OCI-LY7 (cell line): Measurements from ENCODE around the gene AP1S3. TPM values are rescaled to one million over a fixed set of nuclear protein-coding genes. Genes with fewer than 3 reads are reported as not detected.

Experiments
- BruUV-seq: library from RNA; stranded (reverse); fragments of 400-500 nt; replicated peaks from 2 replicates; lab custom pipeline; 2021; lab: Mats Ljungman, UMichigan
- CTCF ChIA-PET: fragments of 300-600 bp; sonication (Branson Sonifier 250); formaldehyde crosslinking; loops from one replicate; lab custom pipeline; 2022; ENCODE audit warnings: antibody characterized with exemption; ENCODE audit not compliant: unreplicated experiment; lab: Charles Lee
- POLR2A ChIA-PET: fragments of 300-600 bp; sonication (Branson Sonifier 250); formaldehyde crosslinking; loops from one replicate; lab custom pipeline; 2022; ENCODE audit warnings: antibody characterized with exemption; lab: Charles Lee
- DNase-seq: peaks from one replicate; pipeline ENCODE4 v3.0.0-alpha.2; 2015; ENCODE audit warnings: low spot score
- H2AFZ ChIP-seq: fragments of 200-600 bp; sonication (generic), shearing (Covaris generic); 2 replicates; pipeline ENCODE4 v1.6.1; 2014; ENCODE audit warnings: mild to moderate bottlenecking, antibody characterized with exemption, low read length, moderate library complexity
- H3K27ac ChIP-seq: fragments of 200-600 bp; sonication (generic); 2 replicates; pipeline ENCODE4 v1.5.1; 2014; ENCODE audit warnings: mixed run types, low read depth, mild to moderate bottlenecking, moderate library complexity, low read length, inconsistent platforms; ENCODE audit not compliant: poor library complexity, severe bottlenecking
- H3K36me3 ChIP-seq: fragments of 200-600 bp; sonication (generic); 2 replicates; pipeline ENCODE4 v1.6.1; 2014; ENCODE audit warnings: mild to moderate bottlenecking, antibody characterized with exemption, low read length, moderate library complexity, mixed read lengths; ENCODE audit not compliant: insufficient read depth
- H3K4me1 ChIP-seq: fragments of 200-600 bp; sonication (generic); 2 replicates; pipeline ENCODE4 v1.5.1; 2014; ENCODE audit warnings: mild to moderate bottlenecking, low read length; ENCODE audit not compliant: insufficient read depth, poor library complexity, severe bottlenecking
- H3K4me2 ChIP-seq: fragments of 200-600 bp; sonication (generic); 2 replicates; pipeline ENCODE4 v1.6.1; 2014; ENCODE audit warnings: mild to moderate bottlenecking, low read length
- H3K4me3 ChIP-seq: fragments of 200-600 bp; sonication (generic); 2 replicates; pipeline ENCODE4 v1.5.1; 2014; ENCODE audit warnings: mild to moderate bottlenecking, low read depth, low read length; ENCODE audit not compliant: poor library complexity, severe bottlenecking
- H3K79me2 ChIP-seq: fragments of 200-600 bp; sonication (generic); 2 replicates; pipeline ENCODE4 v1.6.1; 2016; ENCODE audit warnings: low read depth, mild to moderate bottlenecking, low read length, moderate library complexity, mixed read lengths; ENCODE audit not compliant: insufficient read depth
- H3K9me2 ChIP-seq: fragments of 200-600 bp; sonication (generic); 2 replicates; pipeline ENCODE4 v1.6.1; 2016; ENCODE audit warnings: mild to moderate bottlenecking, low read length, mixed read lengths; ENCODE audit not compliant: insufficient read depth
- H3K9me3 ChIP-seq: fragments of 200-600 bp; sonication (generic); 2 replicates; pipeline ENCODE4 v1.6.1; 2014; ENCODE audit warnings: mild to moderate bottlenecking, mixed run types, low read length, mixed read lengths
- H4K20me1 ChIP-seq: fragments of 200-600 bp; sonication (generic); 2 replicates; pipeline ENCODE4 v1.6.1; 2014; ENCODE audit warnings: mild to moderate bottlenecking, antibody characterized with exemption, low read length, moderate library complexity, mixed read lengths; ENCODE audit not compliant: insufficient read depth
- CTCF ChIP-seq: fragments of 200-600 bp; sonication (generic); conservative IDR thresholded peaks from 2 replicates; pipeline ENCODE4 v1.5.1; 2014; ENCODE audit warnings: mild to moderate bottlenecking, antibody characterized with exemption, low read length, moderate library complexity, mixed read lengths
- EZH2phosphoT487 ChIP-seq: fragments of 200-600 bp; sonication (generic); IDR thresholded peaks from 2 replicates; pipeline ENCODE4 v1.6.1; 2018; ENCODE audit warnings: low read depth, borderline replicate concordance, mild to moderate bottlenecking, mixed run types, antibody characterized with exemption, low read length, moderate library complexity, mixed read lengths
- intact Hi-C: fragments of 100-400 bp; cut with micrococcal nuclease; formaldehyde crosslinking; loops from one replicate; pipeline ENCODE4 v1.10.0; 2022; ENCODE audit not compliant: unreplicated experiment
- total RNA-seq, 2 experiments: library from RNA; depleted of rRNA in 1 of 2; stranded (reverse); fragments of >200 nt in 1 of 2; shearing (Covaris generic) in 1 of 2; gene quantifications; 2 replicates each; pipeline ENCODE4 v1.2.3, GENCODE V29; 2014 to 2022

AP1S3 gene
- total RNA-seq, 2 experiments from 2014 or later, result 11.2 to 32.1 TPM

- BruUV-seq, result no TSS peak
- Histone ChIP-seq H3K27ac (no peak overlapping the region), H4K20me1 (no peaks in the 10 kb centered on the region), H3K9me2 (no peaks in the 10 kb centered on the region), H3K36me3 (peaks cover 39% of the 10 kb centered on the region), H3K4me3 (no peak overlapping the region), H3K9me3 (no peaks in the 10 kb centered on the region), H3K79me2 (no peaks in the 10 kb centered on the region), H3K4me2 (no peak overlapping the region), H3K4me1 (peaks cover 13% of the 10 kb centered on the region), H2AFZ (no peak overlapping the region)
- CTCF ChIA-PET, result no interaction called here
- TF ChIP-seq EZH2phosphoT487, result no peak
- TF ChIP-seq CTCF, result no peak
- intact Hi-C loops, result no loop called here
- no peak for DNase-seq
- POLR2A ChIA-PET, result interaction anchor here (0.6 kb wide), 1 partner anchor 189 kb away, joined by 3 read pairs; no protein-coding TSS in a partner anchor
These were observed 49.3 kb upstream of the AP1S3 start for GRCh38 chr2:223886726-223887125.

GRCh38 chr2:223884399-223884798, 47.0 kb upstream of the AP1S3 start:
- CTCF ChIA-PET, result interaction anchor here (0.6 kb wide), 1 partner anchor 10 kb away, joined by 6 read pairs; no protein-coding TSS in a partner anchor
- POLR2A ChIA-PET, result no interaction called here
- Histone ChIP-seq H4K20me1 (no peaks in the 10 kb centered on the region), H3K4me2 (no peak overlapping the region), H2AFZ (no peak overlapping the region), H3K9me3 (no peaks in the 10 kb centered on the region), H3K79me2 (no peaks in the 10 kb centered on the region), H3K36me3 (peaks cover 37% of the 10 kb centered on the region), H3K4me1 (no peaks in the 10 kb centered on the region), H3K27ac (no peak overlapping the region), H3K9me2 (no peaks in the 10 kb centered on the region), H3K4me3 (no peak overlapping the region)
- TF ChIP-seq EZH2phosphoT487 (no peak), CTCF (no peak)
- intact Hi-C loops, result no loop called here
- no TSS peak for BruUV-seq
- DNase-seq, result no peak

- Histone ChIP-seq H3K9me2 (no peaks in the 10 kb centered on the region), H3K36me3 (peaks cover 41% of the 10 kb centered on the region), H3K27ac (no peak overlapping the region), H3K4me3 (no peak overlapping the region), H2AFZ (no peak overlapping the region), H3K4me2 (no peak overlapping the region), H3K79me2 (no peaks in the 10 kb centered on the region), H3K9me3 (no peaks in the 10 kb centered on the region), H4K20me1 (no peaks in the 10 kb centered on the region), H3K4me1 (no peaks in the 10 kb centered on the region)
- BruUV-seq, result no TSS peak
- ChIA-PET POLR2A (no interaction called here), CTCF (no interaction called here)
- no peak for TF ChIP-seq CTCF
- no peak for TF ChIP-seq EZH2phosphoT487
- intact Hi-C loops, result no loop called here
- DNase-seq, result no peak
These were observed 45.3 kb upstream of the AP1S3 start for GRCh38 chr2:223882715-223883114.
